Measurements from ENCODE around the gene DCUN1D5.

- TF ChIP-seq ZNF263 (CRISPR knock-in tag; IDR thresholded peaks at IDR 0.05) (no peak), NFIC (IDR thresholded peaks at IDR 0.05; ENCODE audit: low read length) (no peak), ZBTB3 (CRISPR knock-in tag; IDR thresholded peaks at IDR 0.05; ENCODE audit: borderline replicate concordance, low read depth) (no peak), POLR2AphosphoS5 (IDR thresholded peaks at IDR 0.05; ENCODE audit: low read depth, low read length) (no peak), FOXA3 (CRISPR knock-in tag; IDR thresholded peaks at IDR 0.05) (no peak), TFE3 (CRISPR knock-in tag; IDR thresholded peaks at IDR 0.05) (no peak), YY1 (IDR thresholded peaks at IDR 0.05; ENCODE audit: insufficient read depth, insufficient replicate concordance, low read depth, low read length) (no peak), MXD4 (CRISPR knock-in tag; IDR thresholded peaks at IDR 0.05) (no peak), SAFB2 (CRISPR knock-in tag; IDR thresholded peaks at IDR 0.05; ENCODE audit: borderline replicate concordance, low read depth) (no peak)
Measured at GRCh38 chr11:103111400-103111799, 19.4 kb upstream of the DCUN1D5 start.
